NCI-H524 treated with DMSO at 0.1 percent for 48 hours (cell line): ENCODE results near the gene COA6.

Experiments
- DNase-seq: peaks from one replicate; lab custom pipeline; 2025; lab: John Stamatoyannopoulos, UW

Gene COA6, protein sequence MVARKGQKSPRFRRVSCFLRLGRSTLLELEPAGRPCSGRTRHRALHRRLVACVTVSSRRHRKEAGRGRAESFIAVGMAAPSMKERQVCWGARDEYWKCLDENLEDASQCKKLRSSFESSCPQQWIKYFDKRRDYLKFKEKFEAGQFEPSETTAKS

GRCh38 chr1:234373064-234373958, at the start of gene COA6:
TSS of gene COA6 (plus strand) at chr1:234373456. CDS start at chr1:234373467, 11 bp downstream.
- DNase-seq, result peak; percentile 80

GRCh38 chr1:234324821-234325220, 48.4 kb upstream of the COA6 start:
- peak; percentile 40 for DNase-seq

GRCh38 chr1:234325878-234326496, 47.3 kb upstream of the COA6 start:
- no peak for DNase-seq

GRCh38 chr1:234326497-234327366, 46.5 kb upstream of the COA6 start:
- no peak for DNase-seq

- no peak for DNase-seq
These were observed 45.6 kb upstream of the COA6 start for GRCh38 chr1:234327577-234328164.

DNA sequence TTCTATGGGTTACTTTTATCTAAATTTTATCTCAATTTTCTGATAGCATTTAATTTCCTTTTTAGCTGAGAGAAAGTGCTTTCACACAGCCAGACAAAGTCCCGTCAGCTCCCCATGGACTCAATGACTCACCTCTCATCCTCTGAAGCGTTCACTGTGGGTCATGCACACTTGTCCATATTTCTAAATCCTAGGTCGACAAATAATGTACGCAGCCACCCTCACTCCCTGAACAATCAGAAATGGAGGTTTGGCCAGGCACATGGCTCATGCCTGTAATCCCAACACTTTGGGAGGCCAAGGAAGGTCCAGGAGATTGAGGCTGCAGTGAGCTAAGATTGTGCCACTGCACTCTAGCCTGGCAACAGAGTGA, 42.4 kb upstream of the COA6 start:
- DNase-seq, result no peak

GRCh38 chr1:234331507-234331906, 41.7 kb upstream of the COA6 start:
- no peak for DNase-seq

- DNase-seq, result no peak
These were observed 36.9 kb upstream of the COA6 start for GRCh38 chr1:234336359-234336758.

DNA sequence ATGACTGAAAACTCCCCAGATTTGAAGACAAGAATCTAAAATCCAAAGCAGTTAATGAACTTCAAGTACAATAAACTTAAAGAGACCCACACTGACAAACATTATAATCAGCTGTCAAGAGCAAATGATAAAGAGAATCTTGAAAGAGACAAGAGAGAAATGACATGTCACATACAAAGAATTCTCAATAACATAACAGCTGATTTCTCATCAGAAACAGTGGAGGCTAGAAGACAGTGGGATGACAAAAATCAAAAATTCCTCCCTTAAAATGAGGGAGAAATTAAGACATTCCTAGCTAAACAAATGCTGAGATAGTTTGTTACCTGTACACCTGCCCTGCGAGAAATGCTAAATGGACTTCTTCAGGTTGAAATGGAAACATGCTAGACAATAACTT, 36.0 kb upstream of the COA6 start:
- DNase-seq, result no peak

- DNase-seq, result no peak
These were observed 32.7 kb upstream of the COA6 start for GRCh38 chr1:234340528-234340927.

GRCh38 chr1:234342774-234343173, 30.5 kb upstream of the COA6 start:
- DNase-seq, result no peak

DNA sequence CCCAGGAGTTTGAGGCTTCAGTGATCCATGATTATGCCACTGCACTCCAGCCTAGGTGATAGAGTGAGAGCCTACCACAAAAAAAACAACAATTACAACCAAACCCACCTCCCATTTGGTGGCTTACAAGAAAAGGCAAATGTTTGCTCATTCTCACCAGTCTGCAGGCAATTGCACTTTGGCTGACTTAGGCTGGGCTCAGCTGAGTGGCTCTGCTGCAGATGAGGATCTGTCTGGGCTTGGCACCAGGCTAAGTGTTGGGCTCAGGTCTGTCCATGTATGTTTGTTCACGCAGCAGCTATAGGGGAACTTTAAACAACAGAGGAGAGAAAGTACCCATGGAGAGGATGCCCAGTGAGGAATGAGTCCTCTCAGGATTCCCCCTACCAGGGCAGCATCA, 28.0 kb upstream of the COA6 start:
- DNase-seq, result no peak

- no peak for DNase-seq
These were observed 24.3 kb upstream of the COA6 start for GRCh38 chr1:234348964-234349363.

DNA sequence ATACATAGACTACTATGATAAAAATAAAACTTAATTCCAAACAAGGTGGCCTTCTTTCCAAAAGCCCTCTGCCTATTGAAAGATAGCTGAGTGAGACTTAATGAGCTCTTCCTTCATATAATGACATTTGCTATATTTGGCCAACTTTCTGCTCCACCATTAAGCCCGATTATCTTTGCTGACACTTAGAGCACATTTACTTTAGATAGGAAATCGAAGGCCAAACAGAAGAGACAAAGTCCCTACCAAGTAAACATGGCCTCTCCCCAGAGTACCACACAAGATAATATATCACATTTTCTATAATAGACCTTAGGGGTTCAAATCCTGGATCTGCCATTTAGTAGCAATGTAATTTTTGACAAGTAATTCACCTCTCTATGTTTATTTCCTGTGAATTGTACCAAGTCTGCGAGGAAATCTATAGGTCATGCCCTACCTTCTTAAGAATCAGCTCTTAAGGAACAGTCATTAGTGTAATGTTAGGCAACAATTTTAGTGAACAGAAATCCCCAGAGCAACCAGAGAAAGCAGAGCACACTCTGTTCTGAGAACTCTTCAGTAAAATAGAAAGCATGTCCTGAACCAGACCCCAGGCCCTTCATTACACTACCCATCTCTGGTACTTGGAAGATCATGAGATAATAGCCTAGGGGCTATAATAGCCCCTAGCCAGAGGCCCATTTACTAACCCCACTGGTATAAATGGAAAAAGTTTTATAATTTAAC, 17.3 kb upstream of the COA6 start:
- DNase-seq, result no peak

GRCh38 chr1:234356615-234357269, 16.5 kb upstream of the COA6 start:
- DNase-seq, result peak; percentile 1

DNA sequence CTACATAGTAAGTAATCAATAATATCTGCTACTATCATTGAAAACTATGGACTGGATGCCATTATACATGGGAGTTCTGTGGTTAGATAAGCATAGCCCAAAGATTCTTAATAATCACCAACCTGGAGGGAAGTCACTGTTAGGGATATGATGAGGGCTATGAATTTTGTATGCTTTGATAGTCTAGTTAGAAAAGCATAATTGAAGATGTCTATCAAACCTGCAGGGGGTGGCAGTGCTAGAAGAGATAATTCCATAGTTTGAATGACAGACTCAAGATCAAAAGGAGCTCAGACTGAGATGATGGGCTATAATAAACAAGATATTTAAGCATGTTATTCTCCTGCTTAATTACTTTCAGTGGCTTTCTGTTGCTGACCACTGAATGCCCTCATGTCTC, 15.4 kb upstream of the COA6 start:
- no peak for DNase-seq

DNA sequence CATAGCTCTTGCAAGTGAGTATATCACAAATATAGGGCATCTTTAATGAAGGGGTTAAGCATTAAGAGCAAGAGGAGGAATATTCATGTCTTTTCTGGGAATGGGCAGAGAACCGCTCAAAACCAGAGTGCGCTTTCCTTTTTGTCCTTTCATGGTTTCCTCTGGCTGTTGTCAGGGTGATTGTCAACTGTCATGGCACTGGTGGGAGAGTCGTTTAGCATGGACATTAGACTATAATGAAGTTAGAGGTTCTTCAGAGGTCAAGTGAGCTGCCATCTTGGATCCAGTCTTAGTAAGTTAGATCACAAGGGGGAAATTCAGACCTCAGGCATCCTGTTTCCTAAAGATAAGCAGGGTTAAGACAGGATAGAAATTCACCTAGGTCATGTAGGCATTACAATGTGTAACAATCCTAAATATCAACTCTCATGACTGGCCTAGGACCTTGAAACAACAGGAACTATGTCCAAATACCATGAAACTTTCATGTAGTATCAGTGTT, 12.1 kb upstream of the COA6 start:
- DNase-seq, result no peak

DNA sequence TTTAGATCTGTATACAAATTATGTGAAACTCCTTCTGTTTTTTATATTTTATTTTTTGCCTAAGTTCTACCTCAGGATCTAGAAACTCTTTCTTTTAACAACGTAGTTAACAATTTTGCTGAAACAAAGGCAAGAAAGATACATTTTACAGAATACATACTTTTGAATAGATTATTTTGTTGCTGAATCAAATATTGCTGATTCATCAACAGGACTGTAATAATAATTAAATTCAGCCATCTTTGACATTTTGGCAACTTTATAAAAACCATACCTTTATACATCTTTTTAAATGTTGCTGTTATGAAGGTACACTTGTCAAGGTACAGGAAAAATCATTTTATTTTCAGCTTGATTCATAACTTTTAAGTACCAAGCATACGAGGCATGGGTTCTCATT, 10.7 kb upstream of the COA6 start:
- no peak for DNase-seq

GRCh38 chr1:234368320-234369032, 4.8 kb upstream of the COA6 start:
- no peak for DNase-seq

DNA sequence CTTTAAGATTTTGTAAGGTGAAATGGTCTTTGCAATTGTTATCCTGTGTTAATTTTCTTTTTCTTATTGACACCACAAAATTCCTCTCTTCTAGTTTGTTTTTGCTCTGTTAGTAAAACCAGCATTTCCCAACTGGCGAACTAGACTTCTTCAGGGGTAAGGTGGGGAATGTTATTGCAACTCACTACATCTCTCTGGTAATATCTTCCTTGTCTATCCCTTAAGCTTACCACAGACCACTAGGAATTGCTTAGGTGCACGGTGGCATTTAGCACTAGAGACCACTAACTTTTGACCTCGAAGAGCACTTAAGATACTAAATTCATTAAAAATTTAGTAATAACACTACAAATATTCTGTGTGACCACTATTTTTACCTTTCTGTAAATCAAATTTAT, 4.2 kb upstream of the COA6 start:
- no peak for DNase-seq
